HG02970 (cell line): ENCODE results near the gene EPB41L2.
A peak's percentile ranks its signal among the peaks of the same experiment; 100 is the strongest.

Experiments
- ATAC-seq: cut with Tn5 transposase; IDR thresholded peaks from one replicate; pipeline ENCODE4 v1.9.1; 2021; ENCODE audit warnings: mild to moderate bottlenecking, moderate library complexity, moderate number of reproducible peaks; ENCODE audit not compliant: unreplicated experiment, low FRiP score

Gene EPB41L2

GRCh38 chr6:131062241-131063027 lies 611 bp downstream of the EPB41L2 start:
- ATAC-seq, result peak; percentile 13

DNA sequence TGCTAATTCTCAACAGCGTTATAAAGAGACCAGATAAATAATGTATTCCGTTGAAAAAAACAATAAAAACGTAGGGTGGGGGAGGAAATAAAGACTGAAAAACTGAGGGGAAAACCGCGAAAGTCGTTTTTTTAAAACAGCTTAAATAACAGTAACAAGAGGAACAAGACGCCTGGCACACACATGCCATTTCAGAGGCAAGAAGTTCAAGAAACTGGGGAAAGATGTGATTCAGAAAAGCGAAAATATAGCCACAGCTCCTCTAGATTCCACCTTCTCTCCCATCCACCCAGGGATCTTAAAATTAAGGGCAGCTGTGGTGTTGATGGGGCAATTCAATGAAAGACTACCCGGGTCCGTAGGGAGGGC lies 1.3 kb downstream of the EPB41L2 start:
- no peak for ATAC-seq

GRCh38 chr6:131061041-131061750 lies 1.8 kb downstream of the EPB41L2 start:
- ATAC-seq, result no peak

DNA sequence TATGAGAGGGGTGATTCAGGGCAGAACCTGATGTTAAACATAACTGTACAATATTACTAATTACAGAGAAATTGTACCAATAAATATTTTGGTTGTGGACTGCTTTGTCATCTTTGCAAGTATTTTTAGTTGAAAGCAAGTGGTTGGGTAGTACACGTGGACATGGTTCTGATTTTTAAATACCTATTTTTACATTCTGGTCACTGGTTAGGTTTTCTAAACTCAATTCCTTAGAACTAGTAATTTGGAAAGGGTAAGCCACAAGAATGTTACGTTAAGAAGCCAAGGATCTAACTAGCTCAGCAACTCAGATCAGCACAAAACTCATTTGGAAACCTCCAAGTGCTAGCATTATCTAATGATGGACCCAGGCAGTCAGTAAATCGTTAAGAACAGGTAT lies 2.7 kb downstream of the EPB41L2 start:
- ATAC-seq, result no peak

DNA sequence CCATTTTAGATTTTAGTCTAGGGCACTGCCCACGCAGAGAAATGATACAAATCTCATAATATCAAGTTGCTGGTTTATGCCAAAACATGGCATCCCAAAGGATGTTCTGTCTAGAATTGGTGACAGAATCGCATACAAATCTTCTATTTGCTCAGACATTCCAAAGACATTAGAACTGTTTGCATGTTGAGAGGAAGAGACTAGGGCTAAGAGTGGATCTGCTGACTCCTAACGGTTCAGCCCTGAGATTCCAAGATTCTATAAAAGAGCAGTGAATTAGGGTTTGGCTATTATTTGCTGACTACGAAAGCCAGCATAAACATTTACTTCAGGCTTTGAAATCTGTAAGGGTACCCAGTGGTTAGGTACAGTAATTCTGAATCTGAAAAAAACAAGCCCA lies 3.6 kb downstream of the EPB41L2 start:
- no peak for ATAC-seq

GRCh38 chr6:131058236-131058635 lies 4.8 kb downstream of the EPB41L2 start:
- no peak for ATAC-seq

DNA sequence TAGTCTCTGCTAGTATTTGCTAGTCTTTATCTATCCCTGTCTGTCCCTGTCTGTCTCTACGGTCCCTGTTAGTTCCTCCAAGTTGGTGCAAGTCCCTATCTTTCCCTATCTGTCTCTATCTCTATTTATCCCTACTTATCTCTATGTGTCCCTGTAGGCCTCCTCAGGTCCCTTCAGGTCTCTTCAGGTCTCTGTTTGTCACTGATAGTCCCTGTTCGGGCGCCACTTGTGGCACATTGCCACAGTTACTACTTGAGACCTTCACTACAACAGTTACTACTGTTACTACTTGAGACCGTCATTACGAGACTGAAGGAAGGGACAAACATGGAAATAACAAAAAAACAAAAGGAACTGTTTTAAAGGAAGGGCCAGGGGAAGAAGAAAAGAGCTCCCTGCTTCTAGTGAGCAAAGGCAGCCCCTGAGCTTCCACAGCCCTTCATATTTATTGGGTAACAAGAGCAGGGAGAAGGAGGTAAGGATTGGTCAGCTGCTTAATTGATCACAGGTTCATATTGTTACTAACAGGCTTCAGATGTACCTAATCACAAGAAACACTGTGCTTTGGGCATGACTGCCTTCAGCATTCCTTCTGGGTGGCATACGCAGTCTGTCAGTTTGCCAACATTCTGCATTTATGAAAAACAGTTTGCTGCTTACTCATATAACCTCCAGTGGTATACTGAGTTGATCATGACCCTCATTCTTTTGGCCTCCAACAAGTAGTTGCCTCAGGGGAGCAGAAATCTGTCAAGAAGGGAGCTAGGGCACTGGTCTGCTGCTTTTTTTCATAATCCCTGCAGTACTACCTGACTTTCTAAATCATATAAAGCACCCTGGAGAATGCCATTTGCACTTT lies 8.4 kb downstream of the EPB41L2 start:
- ATAC-seq, result no peak

GRCh38 chr6:131053546-131054240 lies 9.4 kb downstream of the EPB41L2 start:
- no peak for ATAC-seq

DNA sequence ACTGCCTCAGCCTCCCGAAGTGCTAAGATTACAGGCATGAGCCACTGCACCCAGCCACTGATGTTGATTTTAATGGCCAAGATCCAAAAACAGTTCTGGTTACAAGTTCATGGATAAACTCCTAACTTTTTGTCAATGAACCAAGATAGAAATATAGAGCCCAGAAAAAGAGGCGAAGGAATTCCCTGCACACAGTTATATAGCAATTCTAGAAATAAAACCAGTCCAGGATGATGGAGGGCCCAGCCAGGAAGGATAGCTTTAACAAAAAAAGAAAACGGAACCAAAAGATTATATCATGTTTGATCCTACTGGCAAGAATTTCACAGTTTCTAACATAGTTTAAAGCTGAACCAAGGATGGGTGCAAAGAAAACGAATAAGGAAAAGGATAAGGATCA lies 10.9 kb downstream of the EPB41L2 start:
- ATAC-seq, result no peak

- no peak for ATAC-seq
Measured at GRCh38 chr6:131051341-131051740, 11.7 kb downstream of the EPB41L2 start.

- ATAC-seq, result no peak
Measured at GRCh38 chr6:131049608-131050007, 13.4 kb downstream of the EPB41L2 start.

GRCh38 chr6:131048933-131049515 lies 14.0 kb downstream of the EPB41L2 start:
- no peak for ATAC-seq

DNA sequence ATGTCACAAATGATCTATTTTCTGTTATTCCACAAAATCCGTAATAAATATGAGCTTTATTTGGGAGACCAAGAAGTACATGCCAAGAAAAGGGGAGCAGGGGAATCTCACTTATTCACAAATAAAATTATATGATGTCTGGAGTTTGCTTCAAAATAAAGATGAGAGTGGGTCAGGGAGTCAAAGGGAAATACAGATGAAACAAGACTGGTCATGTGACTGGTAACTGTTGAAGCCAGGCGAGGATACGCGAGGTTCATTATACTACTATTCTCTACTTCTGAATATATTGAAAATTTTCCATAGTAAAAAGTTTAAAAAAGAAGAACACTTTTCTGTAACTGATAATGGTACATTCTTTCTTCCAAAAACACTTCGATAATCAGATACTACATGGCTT lies 14.6 kb downstream of the EPB41L2 start:
- no peak for ATAC-seq

DNA sequence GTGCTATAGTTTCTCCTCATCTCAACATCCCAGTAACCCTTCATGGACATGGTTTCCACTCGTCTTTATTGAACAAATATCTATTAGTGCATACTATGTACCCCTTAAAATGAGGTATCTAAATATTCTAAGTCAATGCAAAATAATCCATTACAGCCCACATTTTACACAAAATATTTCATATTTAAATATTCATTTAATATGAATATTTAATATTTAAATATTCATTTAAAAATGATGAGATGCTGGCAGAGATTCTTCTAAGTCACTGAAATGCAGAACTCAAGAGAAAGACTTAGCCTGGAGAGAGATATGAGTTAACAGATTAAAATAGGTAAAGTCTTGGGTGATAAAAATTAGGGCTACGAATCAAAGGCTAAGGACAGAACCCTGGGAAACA lies 17.9 kb downstream of the EPB41L2 start:
- no peak for ATAC-seq

GRCh38 chr6:131043902-131044447 lies 19.1 kb downstream of the EPB41L2 start:
- ATAC-seq, result no peak

- no peak for ATAC-seq
Measured at GRCh38 chr6:131042664-131043063, 20.4 kb downstream of the EPB41L2 start.

DNA sequence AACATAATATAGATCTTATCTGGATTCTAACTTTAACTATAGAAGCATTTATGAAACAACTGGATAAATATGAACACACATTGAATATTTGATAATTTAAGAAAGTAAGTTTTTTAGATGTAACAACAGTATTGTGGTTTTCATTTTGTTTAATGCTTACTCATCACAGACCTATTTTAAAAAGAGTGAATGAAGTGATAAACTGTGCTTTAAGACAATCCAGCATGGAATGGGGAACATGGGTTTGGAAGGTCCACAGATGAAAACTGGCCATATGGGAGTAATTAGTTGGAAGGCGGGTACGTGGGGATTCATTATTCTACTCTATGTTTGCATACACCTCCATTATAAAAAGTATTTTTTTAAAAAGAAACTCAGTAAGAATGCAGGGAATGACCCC lies 21.2 kb downstream of the EPB41L2 start:
- no peak for ATAC-seq

DNA sequence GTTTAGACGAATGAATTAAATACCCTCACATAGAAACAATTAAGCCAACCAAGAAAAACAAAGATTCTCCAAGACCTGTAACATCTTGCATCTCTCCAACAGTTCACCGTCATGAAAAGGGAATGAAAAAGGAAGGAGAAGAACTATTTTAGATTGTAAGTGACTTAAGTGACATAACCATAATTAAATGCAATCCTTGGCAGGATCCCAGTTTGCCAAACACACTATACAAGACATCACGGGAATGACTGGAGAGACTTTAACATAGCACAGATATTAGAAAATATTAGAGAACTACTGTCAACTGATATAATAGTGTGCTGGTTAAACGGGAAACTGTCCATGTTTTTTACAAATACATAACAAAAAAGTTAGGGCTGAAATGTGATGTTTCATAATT lies 22.2 kb downstream of the EPB41L2 start:
- ATAC-seq, result no peak

DNA sequence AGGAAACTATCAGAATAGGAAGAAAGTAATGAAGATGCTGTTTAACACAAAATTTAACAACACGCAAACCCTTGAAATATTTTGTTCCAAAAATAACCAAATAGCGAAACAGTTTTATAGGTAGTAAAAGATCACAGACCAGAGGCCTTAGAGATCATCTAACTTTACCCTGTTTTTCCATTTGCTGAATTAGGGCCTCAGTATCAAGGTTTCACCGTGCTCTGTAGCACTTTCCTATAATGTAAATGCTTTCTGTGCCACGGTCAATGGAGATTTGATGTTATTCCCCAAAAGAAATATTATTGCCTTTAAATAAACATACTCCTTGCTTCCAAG lies 23.7 kb downstream of the EPB41L2 start:
- ATAC-seq, result no peak
